HEK293 (cell line): ENCODE results near the gene CHEK2.
"Not testable (repeated sequence)": the region's sequence is repeated elsewhere in the genome, so short reads cannot be mapped to it uniquely, and the experiment has no call there.

ENCODE experiments used
- CTCF ChIA-PET: fragments of 350-600 bp; formaldehyde crosslinking; extraction: SDS; loops from one replicate; lab custom pipeline; 2021; ENCODE audit warnings: antibody characterized with exemption; lab: Yijun Ruan, JAX
- POLR2A ChIA-PET: fragments of 300-600 bp; formaldehyde crosslinking; extraction: SDS; loops from one replicate; lab custom pipeline; 2020; ENCODE audit warnings: antibody characterized with exemption, inconsistent platforms; lab: Yijun Ruan, JAX
- H3K27ac ChIP-seq: fragments of 200-500 bp; sonication (Bioruptor generic); 2 replicates; pipeline ENCODE4 v1.5.1; 2014; ENCODE audit warnings: low read depth, low read length, control low read depth, inconsistent platforms; ENCODE audit errors: extremely low read depth
- H3K36me3 ChIP-seq, 2 experiments: fragments of 200-500 bp in 1 of 2; sonication (Bioruptor generic) in 1 of 2; 1 replicate in 1 of 2; 2 replicates in 1 of 2; pipeline ENCODE4 v1.5.1; 2014 to 2017; ENCODE audit warnings: inconsistent platforms in 2 of 2, low read length in 2 of 2; ENCODE audit not compliant: control insufficient read depth in 2 of 2, insufficient read depth in 1 of 2
- H3K4me1 ChIP-seq: fragments of 200-500 bp; sonication (Bioruptor generic); 2 replicates; pipeline ENCODE4 v1.5.1; 2014; ENCODE audit warnings: mild to moderate bottlenecking, low read length, inconsistent platforms; ENCODE audit not compliant: control insufficient read depth, insufficient read depth
- H3K4me3 ChIP-seq: 2 replicates; pipeline ENCODE4 v1.5.1; 2011; ENCODE audit warnings: low read depth, mild to moderate bottlenecking, control low read depth, low read length, moderate library complexity
- H3K9me3 ChIP-seq: fragments of 200-500 bp; sonication (Bioruptor generic); 2 replicates; pipeline ENCODE4 v1.5.1; 2014; ENCODE audit warnings: low read depth, low read length, inconsistent platforms; ENCODE audit not compliant: control insufficient read depth, insufficient read depth
- BCL11A ChIP-seq: fragments of 450-650 bp; formaldehyde crosslinking; IDR thresholded peaks from 2 replicates; pipeline ENCODE4 v1.5.1; 2016; ENCODE audit warnings: low read depth, missing biosample characterization, missing genetic modification characterization
- IKZF3 ChIP-seq: fragments of 450-650 bp; IDR thresholded peaks from 2 replicates; pipeline ENCODE4 v1.5.0; 2018; ENCODE audit warnings: missing biosample characterization, mild to moderate bottlenecking, missing genetic modification characterization, moderate library complexity
- KLF17 ChIP-seq: fragments of 450-650 bp; formaldehyde crosslinking; IDR thresholded peaks from 2 replicates; pipeline ENCODE4 v1.5.1; 2016; ENCODE audit warnings: missing biosample characterization, missing genetic modification characterization
- ZBTB26 ChIP-seq: fragments of 450-650 bp; formaldehyde crosslinking; optimal IDR thresholded peaks from 2 replicates; pipeline ENCODE3; 2016; ENCODE audit warnings: missing biosample characterization, mild to moderate bottlenecking, missing genetic modification characterization
- ZNF121 ChIP-seq: fragments of 450-650 bp; formaldehyde crosslinking; IDR thresholded peaks from 2 replicates; pipeline ENCODE4 v1.5.1; 2016; ENCODE audit warnings: missing biosample characterization, missing genetic modification characterization
- ZNF174 ChIP-seq: fragments of 450-650 bp; formaldehyde crosslinking; IDR thresholded peaks from 2 replicates; pipeline ENCODE4 v1.5.0; 2017; ENCODE audit warnings: missing biosample characterization, mild to moderate bottlenecking, missing genetic modification characterization
- ZNF274 ChIP-seq, 2 experiments: fragments of 200-500 bp in 1 of 2; fragments of 450-650 bp in 1 of 2; sonication (Bioruptor generic) in 1 of 2; formaldehyde crosslinking in 1 of 2; IDR thresholded peaks; 2 replicates each; pipeline versions ENCODE4 v1.5.1 to v1.6.1; 2014 to 2016; ENCODE audit warnings: borderline replicate concordance in 1 of 2, inconsistent platforms in 1 of 2, low read length in 1 of 2, missing biosample characterization in 1 of 2, missing genetic modification characterization in 1 of 2
- ZNF302 ChIP-seq: fragments of 450-650 bp; formaldehyde crosslinking; IDR thresholded peaks from 2 replicates; pipeline ENCODE4 v1.5.1; 2016; ENCODE audit warnings: missing biosample characterization, missing genetic modification characterization, low read depth
- ZNF449 ChIP-seq: fragments of 450-650 bp; formaldehyde crosslinking; IDR thresholded peaks from 2 replicates; pipeline ENCODE4 v1.5.1; 2017; ENCODE audit warnings: missing biosample characterization, mild to moderate bottlenecking, missing genetic modification characterization, moderate library complexity
- ZNF561 ChIP-seq: fragments of 450-650 bp; IDR thresholded peaks from 2 replicates; pipeline ENCODE4 v1.5.1; 2018; ENCODE audit warnings: missing biosample characterization, missing genetic modification characterization, borderline replicate concordance
- ZNF621 ChIP-seq: fragments of 450-650 bp; formaldehyde crosslinking; IDR thresholded peaks from 2 replicates; pipeline ENCODE4 v1.5.1; 2017; ENCODE audit warnings: missing biosample characterization, missing genetic modification characterization
- ZNF707 ChIP-seq: fragments of 450-650 bp; formaldehyde crosslinking; IDR thresholded peaks from 2 replicates; pipeline ENCODE4 v1.5.1; 2016; ENCODE audit warnings: missing biosample characterization, missing genetic modification characterization
- TF ChIP-seq, protein P1 (sequence below): fragments of 450-650 bp; formaldehyde crosslinking; conservative IDR thresholded peaks from 2 replicates; pipeline ENCODE4 v1.5.1; 2016; ENCODE audit warnings: low read depth, missing biosample characterization, missing genetic modification characterization
- TF ChIP-seq, protein P2 (sequence below): IDR thresholded peaks from 2 replicates; pipeline ENCODE4 v1.6.1; 2011; ENCODE audit warnings: mild to moderate bottlenecking, low read depth, low read length, borderline replicate concordance

CHEK2 gene

DNA sequence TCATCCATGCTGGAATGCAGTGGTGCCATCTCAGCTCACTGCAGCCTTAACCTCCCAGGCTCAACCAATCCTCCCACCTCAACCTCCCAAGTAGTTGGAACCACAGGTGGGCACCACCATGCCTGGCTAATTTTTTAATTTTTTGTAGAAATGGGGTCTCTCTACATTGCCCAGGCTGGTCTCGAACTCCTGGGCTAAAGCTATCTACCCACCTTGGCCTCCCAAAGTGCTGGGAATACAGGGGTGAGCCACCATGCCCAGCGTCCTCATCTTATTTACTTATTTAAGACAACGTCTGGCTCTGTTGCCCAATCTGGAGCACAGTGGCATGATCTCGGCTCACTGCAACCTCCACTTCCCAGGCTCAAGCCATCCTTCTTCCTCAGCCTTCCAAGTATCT is 20.4 kb upstream of the CHEK2 start:
- not testable (repeated sequence) for H3K9me3 ChIP-seq, H3K27ac ChIP-seq, H3K4me3 ChIP-seq, H3K36me3 ChIP-seq, H3K4me1 ChIP-seq
- TF ChIP-seq ZNF121 (tag by site-specific recombination), result peak; percentile 58; the same call in 1 of the 2 replicates
- ChIA-PET POLR2A (interaction anchor here (1.0 to 2.6 kb wide), 2 partner anchors 10 to 12 kb away, joined by 3 to 10 read pairs; partner anchors contain the start of gene CCDC117), CTCF (interaction anchor here (1.1 kb wide), 1 partner anchor 11 kb away, joined by 3 read pairs; no protein-coding TSS in a partner anchor)

DNA sequence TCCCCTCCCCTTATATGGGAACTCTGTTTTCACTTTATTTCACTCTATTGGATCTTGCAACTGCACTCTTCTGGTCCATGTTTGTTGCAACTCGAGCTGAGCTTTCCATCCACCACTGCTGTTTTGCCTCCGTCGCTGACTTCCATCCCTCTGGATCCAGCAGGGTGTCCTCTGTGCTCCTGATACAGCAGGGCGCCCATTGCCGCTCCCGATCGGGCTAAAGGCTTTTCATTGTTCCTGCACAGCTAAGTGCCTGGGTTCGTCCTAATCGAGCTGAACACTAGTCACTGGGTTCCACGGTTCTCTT is 19.8 kb upstream of the CHEK2 start:
- H3K27ac ChIP-seq, result no peak overlapping the region
- ChIA-PET POLR2A (interaction anchor here (1.0 to 2.6 kb wide), 2 partner anchors 11 kb away, joined by 3 to 10 read pairs; partner anchors contain the start of gene CCDC117), CTCF (interaction anchor here (0.7 to 1.4 kb wide), 3 partner anchors 10 to 161 kb away, joined by 3 to 6 read pairs (median 3); no protein-coding TSS in a partner anchor)
- no peaks in the 10 kb centered on the region for H3K9me3 ChIP-seq
- H3K36me3 ChIP-seq, result no peaks in the 10 kb centered on the region; a peak in 1 of 3 replicates
- TF ChIP-seq IKZF3 (tag by site-specific recombination) (no peak), ZNF274 (IDR thresholded peaks at IDR 0.05; ENCODE audit: low read length) (no peak), ZNF274 (tag by site-specific recombination; IDR thresholded peaks at IDR 0.05; ENCODE audit: borderline replicate concordance) (no peak), ZNF621 (tag by site-specific recombination) (no peak), KLF17 (no peak), ZNF174 (tag by site-specific recombination) (no peak), ZNF561 (tag by site-specific recombination) (no peak), BCL11A (tag by site-specific recombination) (no peak), ZBTB26 (tag by site-specific recombination) (no peak), ZNF449 (tag by site-specific recombination) (no peak), ZNF707 (tag by site-specific recombination) (no peak), ZNF302 (tag by site-specific recombination) (no peak)
- TF ChIP-seq, protein P1, sequence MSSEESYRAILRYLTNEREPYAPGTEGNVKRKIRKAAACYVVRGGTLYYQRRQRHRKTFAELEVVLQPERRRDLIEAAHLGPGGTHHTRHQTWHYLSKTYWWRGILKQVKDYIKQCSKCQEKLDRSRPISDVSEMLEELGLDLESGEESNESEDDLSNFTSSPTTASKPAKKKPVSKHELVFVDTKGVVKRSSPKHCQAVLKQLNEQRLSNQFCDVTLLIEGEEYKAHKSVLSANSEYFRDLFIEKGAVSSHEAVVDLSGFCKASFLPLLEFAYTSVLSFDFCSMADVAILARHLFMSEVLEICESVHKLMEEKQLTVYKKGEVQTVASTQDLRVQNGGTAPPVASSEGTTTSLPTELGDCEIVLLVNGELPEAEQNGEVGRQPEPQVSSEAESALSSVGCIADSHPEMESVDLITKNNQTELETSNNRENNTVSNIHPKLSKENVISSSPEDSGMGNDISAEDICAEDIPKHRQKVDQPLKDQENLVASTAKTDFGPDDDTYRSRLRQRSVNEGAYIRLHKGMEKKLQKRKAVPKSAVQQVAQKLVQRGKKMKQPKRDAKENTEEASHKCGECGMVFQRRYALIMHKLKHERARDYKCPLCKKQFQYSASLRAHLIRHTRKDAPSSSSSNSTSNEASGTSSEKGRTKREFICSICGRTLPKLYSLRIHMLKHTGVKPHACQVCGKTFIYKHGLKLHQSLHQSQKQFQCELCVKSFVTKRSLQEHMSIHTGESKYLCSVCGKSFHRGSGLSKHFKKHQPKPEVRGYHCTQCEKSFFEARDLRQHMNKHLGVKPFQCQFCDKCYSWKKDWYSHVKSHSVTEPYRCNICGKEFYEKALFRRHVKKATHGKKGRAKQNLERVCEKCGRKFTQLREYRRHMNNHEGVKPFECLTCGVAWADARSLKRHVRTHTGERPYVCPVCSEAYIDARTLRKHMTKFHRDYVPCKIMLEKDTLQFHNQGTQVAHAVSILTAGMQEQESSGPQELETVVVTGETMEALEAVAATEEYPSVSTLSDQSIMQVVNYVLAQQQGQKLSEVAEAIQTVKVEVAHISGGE (tag by site-specific recombination), result no peak
- TF ChIP-seq, protein P2, sequence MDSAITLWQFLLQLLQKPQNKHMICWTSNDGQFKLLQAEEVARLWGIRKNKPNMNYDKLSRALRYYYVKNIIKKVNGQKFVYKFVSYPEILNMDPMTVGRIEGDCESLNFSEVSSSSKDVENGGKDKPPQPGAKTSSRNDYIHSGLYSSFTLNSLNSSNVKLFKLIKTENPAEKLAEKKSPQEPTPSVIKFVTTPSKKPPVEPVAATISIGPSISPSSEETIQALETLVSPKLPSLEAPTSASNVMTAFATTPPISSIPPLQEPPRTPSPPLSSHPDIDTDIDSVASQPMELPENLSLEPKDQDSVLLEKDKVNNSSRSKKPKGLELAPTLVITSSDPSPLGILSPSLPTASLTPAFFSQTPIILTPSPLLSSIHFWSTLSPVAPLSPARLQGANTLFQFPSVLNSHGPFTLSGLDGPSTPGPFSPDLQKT, result no peak
- no peak overlapping the region for H3K4me3 ChIP-seq
- peaks cover 10% of the 10 kb centered on the region for H3K4me1 ChIP-seq
